Esophagus (tissue), 2 donors: ENCODE data around the gene CD300C. TPM values are rescaled to one million over a fixed set of nuclear protein-coding genes. Genes with fewer than 3 reads are reported as not detected.

ENCODE experiments used
- H3K27ac ChIP-seq, 2 donors: one replicate each; pipeline ENCODE4 v1.5.1; 2013; ENCODE audit warnings: low read depth in 2 of 2, mild to moderate bottlenecking in 2 of 2, inconsistent platforms in 1 of 2, low read length in 1 of 2, moderate library complexity in 1 of 2
- H3K27me3 ChIP-seq, 2 donors: one replicate each; pipeline ENCODE4 v1.6.1; 2013; ENCODE audit warnings: low read length in 2 of 2, control low read depth in 1 of 2, mild to moderate bottlenecking in 1 of 2; ENCODE audit not compliant: insufficient read depth in 2 of 2, control insufficient read depth in 1 of 2
- H3K36me3 ChIP-seq, 2 donors: one replicate each; pipeline ENCODE4 v1.6.1; 2013; ENCODE audit warnings: low read length in 1 of 2; ENCODE audit not compliant: control insufficient read depth in 2 of 2, insufficient read depth in 2 of 2
- H3K4me1 ChIP-seq, 2 donors: one replicate each; pipeline ENCODE4 v1.6.1; 2013; ENCODE audit warnings: low read length in 1 of 2; ENCODE audit not compliant: control insufficient read depth in 2 of 2, insufficient read depth in 2 of 2
- H3K4me3 ChIP-seq, 2 donors: one replicate each; pipeline ENCODE4 v1.5.1; 2013; ENCODE audit warnings: low read length in 2 of 2, mild to moderate bottlenecking in 2 of 2, low read depth in 1 of 2, moderate library complexity in 1 of 2
- H3K9me3 ChIP-seq, 2 donors: one replicate each; pipeline ENCODE4 v1.6.1; 2013; ENCODE audit warnings: mild to moderate bottlenecking in 2 of 2, low read depth in 1 of 2, low read length in 1 of 2, moderate library complexity in 1 of 2; ENCODE audit not compliant: control insufficient read depth in 2 of 2, insufficient read depth in 1 of 2
- WGBS, 2 donors: extraction: QIAGEN DNeasy Blood & Tissue Kit; methylation state at CpG; one replicate each; pipeline ENCODE4 v1.1.7; 2013; 5-methylcytosine and 5-hydroxymethylcytosine counted together
- polyA plus RNA-seq, 2 donors: library from polyadenylated mRNA; stranded (reverse); fragments of 200-250 nt; gene quantifications; one replicate each; pipeline ENCODE4 v1.2.3, GENCODE V29; 2013
- donor health status: healthy with polysubstance abuse.
- donor health status: Bipolar disorder and iron deficiency.

Gene CD300C
- under 1 TPM; 0.04 to 0.14 TPM for polyA plus RNA-seq

DNA sequence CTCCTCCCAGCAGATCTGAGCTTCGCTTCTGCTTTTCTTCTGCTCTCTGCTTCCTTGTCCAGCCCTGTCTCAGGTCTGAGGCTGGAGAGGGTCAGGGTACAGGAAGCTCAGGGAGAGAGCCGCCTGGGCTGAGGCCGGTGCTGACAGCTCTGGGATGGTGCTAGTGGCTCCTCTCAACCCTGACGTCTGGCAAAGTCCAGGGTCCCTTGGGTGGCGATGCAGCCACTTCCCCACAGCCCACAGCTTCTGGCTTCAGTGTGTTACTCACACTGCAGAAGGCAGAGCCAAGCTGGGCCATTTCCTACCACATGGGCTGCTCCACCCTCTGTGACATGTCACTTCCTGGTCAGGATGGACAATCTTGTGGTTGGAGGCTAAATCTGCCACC, at the start of gene CD300C:
Gene CD300C (minus strand): TSS at position 273 of the 388 bp plus-strand sequence. CDS start 333 bp downstream, outside the sequence.
- no peaks in the 10 kb centered on the region for H3K27me3 ChIP-seq
- H3K27ac ChIP-seq = no peak within 1 kb of the TSS
- no peak within 1 kb of the TSS for H3K4me3 ChIP-seq
- no peaks in the 10 kb centered on the region for H3K36me3 ChIP-seq
- peaks cover 0 to 3% of the 10 kb centered on the region in 2 donors for H3K4me1 ChIP-seq
- 58 to 71% methylated on average over 5 of the region's 5 CpGs for WGBS, 2 donors
- H3K9me3 ChIP-seq = no peaks in the 10 kb centered on the region

DNA sequence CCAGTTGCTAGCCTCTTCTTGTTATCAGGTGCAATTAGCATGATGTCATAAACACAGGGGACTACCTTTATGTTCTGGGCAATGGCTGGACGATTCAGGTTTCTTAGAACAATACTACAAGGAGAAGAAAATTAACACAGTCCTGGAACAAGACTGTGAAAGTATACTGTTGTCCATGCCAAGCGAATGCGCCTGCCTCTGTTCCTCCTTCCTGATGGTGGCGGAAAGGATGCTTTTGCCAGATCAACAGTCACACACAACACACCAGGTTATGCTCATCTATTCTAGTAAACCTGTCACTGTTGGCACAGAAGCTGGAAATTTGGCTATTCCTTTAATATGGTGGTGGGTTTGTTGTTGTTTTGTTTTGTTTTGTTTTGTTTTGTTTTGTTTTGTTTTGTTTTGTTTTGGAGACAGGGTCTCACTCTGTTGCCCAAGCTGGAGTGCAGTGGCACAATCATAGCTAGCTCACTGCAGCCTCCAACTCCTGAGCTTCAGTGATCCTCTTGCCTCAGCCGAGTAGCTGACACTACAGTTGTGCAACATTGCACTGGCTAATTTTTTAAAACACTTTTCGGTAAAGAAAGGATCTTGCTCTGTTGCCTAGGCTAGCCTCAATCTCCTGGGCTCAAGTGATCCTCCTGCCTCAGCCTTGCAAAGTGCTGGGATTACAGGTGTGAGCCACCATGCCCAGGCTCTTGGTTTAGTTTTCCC, 49.3 kb upstream of the CD300C start:
- Histone ChIP-seq H3K27ac (no peak overlapping the region), H3K27me3 (no peaks in the 10 kb centered on the region), H3K36me3 (no peaks in the 10 kb centered on the region), H3K9me3 (no peaks in the 10 kb centered on the region), H3K4me1 (peaks cover 0 to 2% of the 10 kb centered on the region in 2 donors), H3K4me3 (no peak overlapping the region)
- WGBS, 2 donors = 69 to 78% methylated on average over 6 of the region's 6 CpGs

DNA sequence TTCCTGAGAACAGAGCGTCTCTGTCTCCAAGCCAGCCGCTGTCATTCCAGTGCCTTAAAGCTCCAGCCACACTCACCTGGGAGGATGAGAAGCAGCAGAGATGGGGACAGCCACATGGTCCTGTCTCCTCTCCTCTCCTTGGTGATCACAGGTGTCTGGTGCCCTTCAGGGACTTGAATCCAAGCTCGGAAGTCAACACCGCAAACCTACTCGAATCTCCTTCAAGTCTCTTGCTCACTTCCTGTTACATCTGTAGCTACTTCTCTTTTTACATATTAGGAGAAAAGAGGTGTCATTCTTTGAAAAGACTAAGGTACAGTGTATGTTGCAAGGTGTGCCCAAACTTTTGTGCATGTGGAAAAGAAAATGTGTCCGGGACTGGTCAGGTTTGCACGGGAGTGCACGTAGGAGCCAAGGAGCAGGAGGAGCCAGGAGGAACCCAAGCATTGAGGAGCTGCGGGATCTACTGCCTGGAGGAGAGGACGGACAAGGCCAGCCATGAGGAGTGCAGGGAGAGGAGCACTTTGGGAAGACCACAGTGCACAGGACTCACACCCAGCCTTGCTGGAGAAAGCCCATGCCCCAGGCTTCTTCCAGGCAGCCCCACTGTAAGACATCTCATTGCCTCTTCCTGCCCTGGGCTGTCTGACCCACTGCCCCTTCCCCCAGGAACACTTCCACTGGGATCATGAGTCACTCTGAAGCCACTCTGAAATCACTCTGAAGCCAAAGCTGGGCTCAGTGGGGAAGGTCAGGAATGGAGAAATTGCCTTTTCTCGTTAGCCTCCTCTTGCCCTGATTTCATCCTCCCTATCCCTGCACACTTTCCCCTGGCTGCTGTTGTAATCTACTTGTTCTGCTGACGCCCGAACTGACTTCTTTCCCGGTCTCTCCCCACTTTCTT, 46.4 kb upstream of the CD300C start, which contains the start of gene CD300LD:
Gene CD300LD (minus strand): TSS at position 197 of the 904 bp plus-strand sequence. CDS start 81 bp downstream, at position 116.
- WGBS, 2 donors = 70 to 80% methylated on average over 14 of the region's 14 CpGs
- Histone ChIP-seq H3K36me3 (no peaks in the 10 kb centered on the region), H3K4me3 (no peak within 1 kb of the TSS), H3K4me1 (no peaks in the 10 kb centered on the region), H3K9me3 (no peaks in the 10 kb centered on the region), H3K27ac (no peak within 1 kb of the TSS), H3K27me3 (no peaks in the 10 kb centered on the region)

DNA sequence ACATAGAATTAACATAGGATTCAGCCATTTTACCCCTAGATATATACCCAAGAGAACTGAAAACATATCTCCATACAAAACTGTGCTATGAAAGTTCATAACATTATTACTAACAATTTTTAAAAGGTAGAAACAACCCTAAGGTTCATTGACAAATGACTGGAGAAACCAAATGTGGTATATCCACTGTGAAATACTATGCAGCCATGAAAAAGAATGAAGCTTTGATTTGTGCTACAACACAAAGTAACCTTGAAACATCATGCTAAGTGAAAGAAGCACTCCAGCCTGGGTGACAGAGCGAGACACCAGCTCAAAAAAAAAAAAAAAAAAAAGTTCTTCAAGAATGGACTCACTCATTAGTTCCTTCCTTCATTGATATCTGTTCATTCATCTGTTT, 45.6 kb upstream of the CD300C start:
- no peaks in the 10 kb centered on the region for H3K36me3 ChIP-seq
- H3K27ac ChIP-seq = no peak overlapping the region
- H3K4me1 ChIP-seq = no peaks in the 10 kb centered on the region
- H3K9me3 ChIP-seq = no peaks in the 10 kb centered on the region
- 75 to 80% methylated on average over 1 of the region's 1 CpG for WGBS, 2 donors
- no peak overlapping the region for H3K4me3 ChIP-seq
- no peaks in the 10 kb centered on the region for H3K27me3 ChIP-seq

DNA sequence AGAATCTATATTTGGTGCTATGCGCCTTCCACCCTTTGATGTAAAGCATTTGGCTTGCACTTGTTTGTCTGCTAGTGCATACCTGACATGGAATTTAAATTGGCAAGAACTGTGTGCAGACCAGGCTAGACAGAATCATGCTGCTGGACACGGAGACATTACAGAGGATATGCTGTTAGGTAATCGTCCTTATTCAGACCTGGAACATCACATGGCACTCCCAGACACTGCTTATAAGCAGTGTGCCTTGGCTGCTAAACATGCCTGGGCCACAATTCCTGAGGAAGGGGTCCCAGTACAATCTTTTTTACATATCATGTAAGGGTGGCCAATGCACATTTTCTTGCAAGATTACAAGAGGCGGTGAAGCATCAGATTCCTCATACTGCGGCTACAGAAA, 39.8 kb upstream of the CD300C start:
- Histone ChIP-seq H3K9me3 (peaks cover 0 to 3% of the 10 kb centered on the region in 2 donors), H3K4me1 (no peaks in the 10 kb centered on the region), H3K27me3 (peaks cover 0 to 2% of the 10 kb centered on the region in 2 donors), H3K36me3 (no peaks in the 10 kb centered on the region), H3K4me3 (no peak overlapping the region), H3K27ac (no peak overlapping the region)
- 59 to 63% methylated on average over 5 of the region's 5 CpGs for WGBS, 2 donors

DNA sequence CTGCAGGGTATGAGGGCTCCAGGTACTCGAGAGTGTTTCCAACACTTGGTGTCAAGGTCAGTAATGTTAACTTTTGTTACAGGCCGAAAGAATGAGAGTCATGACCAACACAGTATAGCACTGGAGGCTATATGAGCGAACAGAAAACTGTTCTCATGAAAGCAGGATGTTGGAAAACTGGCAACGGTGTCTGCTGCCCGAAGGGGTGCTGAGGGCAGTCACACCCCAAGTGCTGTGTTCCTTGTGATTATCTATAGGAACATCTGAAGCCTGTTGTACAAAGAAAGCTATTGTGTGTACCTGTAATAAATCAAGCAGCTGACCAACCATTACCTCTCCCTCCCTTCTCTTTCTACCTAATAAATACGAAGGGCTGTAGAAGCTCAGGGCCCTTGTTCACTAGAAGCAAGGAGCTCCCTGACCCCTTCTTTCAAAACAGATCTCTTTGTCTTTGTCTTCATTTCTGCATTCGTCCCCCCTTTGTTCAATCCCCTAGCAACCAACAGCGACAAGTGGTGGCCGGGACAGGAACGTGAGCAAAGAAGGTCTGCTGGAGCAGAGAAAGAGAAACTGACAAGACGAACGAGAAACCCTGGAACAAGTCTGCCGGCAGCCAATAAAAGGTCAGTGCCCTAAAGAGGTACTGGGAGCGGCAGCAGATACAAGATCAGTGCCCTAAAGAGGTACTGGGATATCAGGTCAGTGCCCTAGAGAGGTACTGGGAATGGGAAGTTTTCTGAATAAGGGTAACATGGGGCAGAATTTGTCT, 38.6 kb upstream of the CD300C start:
- Histone ChIP-seq H3K4me1 (no peaks in the 10 kb centered on the region), H3K36me3 (no peaks in the 10 kb centered on the region), H3K27ac (no peak overlapping the region), H3K27me3 (peaks cover 0 to 2% of the 10 kb centered on the region in 2 donors), H3K9me3 (peaks cover 0 to 3% of the 10 kb centered on the region in 2 donors), H3K4me3 (no peak overlapping the region)
- 64 to 69% methylated on average over 14 of the region's 14 CpGs for WGBS, 2 donors

DNA sequence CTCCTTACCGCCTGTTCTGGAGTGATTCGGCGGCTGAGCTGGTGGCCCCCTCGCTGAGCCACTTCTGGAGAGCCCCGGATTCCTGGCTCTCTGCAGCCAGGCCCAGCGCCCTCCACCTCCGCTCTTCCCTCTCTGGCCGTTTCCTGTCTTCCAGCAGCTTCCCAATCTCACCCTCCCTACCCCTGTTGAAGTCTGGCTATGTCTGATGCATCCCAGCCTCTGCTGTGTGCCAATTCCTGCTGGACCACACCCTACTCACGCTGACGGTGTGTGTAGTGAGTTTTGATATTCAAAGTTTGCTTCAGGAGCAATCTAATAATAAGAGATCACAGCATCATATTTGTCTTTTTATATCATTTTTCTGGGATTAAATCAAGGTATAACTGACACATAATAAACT, 36.7 kb upstream of the CD300C start:
- H3K27ac ChIP-seq = no peak overlapping the region
- H3K4me3 ChIP-seq = no peak overlapping the region
- H3K4me1 ChIP-seq = no peaks in the 10 kb centered on the region
- H3K36me3 ChIP-seq = no peaks in the 10 kb centered on the region
- H3K9me3 ChIP-seq = peaks cover 0 to 3% of the 10 kb centered on the region in 2 donors
- WGBS, 2 donors = 66 to 71% methylated on average over 10 of the region's 10 CpGs
- peaks cover 0 to 2% of the 10 kb centered on the region in 2 donors for H3K27me3 ChIP-seq

DNA sequence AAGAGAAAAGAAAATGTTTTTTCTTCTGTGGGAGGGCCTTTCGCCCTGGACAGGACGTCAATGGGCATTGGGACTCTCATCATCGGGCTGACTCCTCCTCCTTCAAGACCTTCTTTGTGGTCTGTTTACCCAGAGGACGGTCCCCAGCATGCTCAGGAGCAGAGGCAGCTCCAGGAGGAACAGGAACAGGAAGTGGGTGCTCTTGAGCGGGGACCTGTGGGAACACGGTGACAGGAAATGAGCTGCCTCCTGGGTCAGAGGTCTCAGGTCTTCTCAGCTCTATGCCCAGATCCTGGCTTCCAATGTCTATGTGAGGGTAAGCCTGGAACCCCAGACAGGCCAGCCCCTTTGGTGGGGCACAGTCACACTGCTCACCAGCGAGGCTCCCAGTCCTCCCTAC, 34.0 kb upstream of the CD300C start:
- H3K9me3 ChIP-seq = peaks cover 0 to 3% of the 10 kb centered on the region in 2 donors
- H3K4me3 ChIP-seq = no peak overlapping the region
- no peak overlapping the region for H3K27ac ChIP-seq
- 61 to 65% methylated on average over 7 of the region's 7 CpGs for WGBS, 2 donors
- no peaks in the 10 kb centered on the region for H3K27me3 ChIP-seq
- no peaks in the 10 kb centered on the region for H3K36me3 ChIP-seq
- no peaks in the 10 kb centered on the region for H3K4me1 ChIP-seq

DNA sequence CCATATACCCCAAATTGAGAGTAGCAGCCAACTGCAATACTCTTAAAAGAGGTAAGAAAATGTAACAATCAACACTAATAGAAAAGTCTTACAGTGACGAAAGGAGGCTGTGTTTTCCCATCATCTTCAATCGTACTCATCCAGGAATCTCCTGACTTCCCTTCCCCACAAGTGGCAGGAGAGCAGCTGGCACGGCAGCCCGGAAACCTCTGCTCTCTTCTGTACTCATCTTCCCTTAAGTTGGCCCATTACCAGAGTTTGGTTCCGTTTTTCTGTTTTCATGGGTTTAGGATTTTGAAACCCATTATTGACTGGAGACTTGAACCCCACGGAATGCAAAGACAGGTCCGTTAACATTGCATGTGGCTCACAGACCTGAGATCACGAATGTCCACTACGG, 33.1 kb upstream of the CD300C start:
- H3K4me1 ChIP-seq = no peaks in the 10 kb centered on the region
- WGBS, 2 donors = 76 to 83% methylated on average over 9 of the region's 9 CpGs
- no peaks in the 10 kb centered on the region for H3K9me3 ChIP-seq

More for the DNA sequence above, 33.1 kb upstream of the CD300C start:
- Histone ChIP-seq H3K36me3 (no peaks in the 10 kb centered on the region), H3K4me3 (no peak overlapping the region), H3K27ac (no peak overlapping the region), H3K27me3 (no peaks in the 10 kb centered on the region)
